NCI-H1417 treated with DMSO at 0.1 percent for 48 hours (cell line): Measurements from ENCODE around the gene CCR6.
"Not testable (repeated sequence)": the region's sequence is repeated elsewhere in the genome, so short reads cannot be mapped to it uniquely, and the experiment has no call there.

Experiments used
- DNase-seq: peaks from one replicate; lab custom pipeline; 2025; lab: John Stamatoyannopoulos, UW

The CCR6 gene

GRCh38 chr6:167172011-167172410 is 49.1 kb downstream of the CCR6 start:
- DNase-seq: not testable (repeated sequence)

GRCh38 chr6:167177271-167177670 is 54.4 kb downstream of the CCR6 start:
- DNase-seq: not testable (repeated sequence)

- not testable (repeated sequence) for DNase-seq
Observed at GRCh38 chr6:167178896-167179655, 56.2 kb downstream of the CCR6 start.

- not testable (repeated sequence) for DNase-seq
Observed at GRCh38 chr6:167180086-167180485, 57.2 kb downstream of the CCR6 start.

- not testable (repeated sequence) for DNase-seq
Observed at GRCh38 chr6:167181351-167181750, 58.5 kb downstream of the CCR6 start.

GRCh38 chr6:167182913-167183314 is 60.0 kb downstream of the CCR6 start:
- DNase-seq: not testable (repeated sequence)

GRCh38 chr6:167185101-167185500 is 62.2 kb downstream of the CCR6 start:
- DNase-seq: not testable (repeated sequence)

GRCh38 chr6:167187275-167187674 is 64.4 kb downstream of the CCR6 start:
- DNase-seq: not testable (repeated sequence)
